H1 (cell line): Measurements from ENCODE around the gene ZBTB20. TPM values are rescaled to one million over a fixed set of nuclear protein-coding genes. Genes with fewer than 3 reads are reported as not detected.

ENCODE experiments used
- TBP ChIP-seq: IDR thresholded peaks from 2 replicates; pipeline ENCODE4 v1.6.1; 2011; ENCODE audit warnings: low read depth, low read length, improper control_type of control experiment
- TCF12 ChIP-seq: IDR thresholded peaks from 2 replicates; pipeline ENCODE4 v1.6.1; 2011; ENCODE audit warnings: low read depth, mild to moderate bottlenecking, low read length
- ZNF274 ChIP-seq: IDR thresholded peaks from 2 replicates; pipeline ENCODE4 v1.7.0; 2012; ENCODE audit warnings: low read length, borderline replicate concordance; ENCODE audit errors: extremely low read depth
- polyA plus RNA-seq, 7 experiments: library from polyadenylated mRNA; depleted of rRNA in 3 of 7; stranded (reverse) in 5 of 7; unstranded in 2 of 7; fragments of >200 nt in 5 of 7; fragments of 200-250 nt in 2 of 7; gene quantifications; 1 replicate in 5 of 7; 2 replicates in 1 of 7; 4 replicates in 1 of 7; pipeline versions ENCODE4 v1.2.1 to v1.2.3, GENCODE V29; 2011 to 2013; ENCODE audit warnings: missing spikeins in 2 of 7, mixed read lengths in 2 of 7
- total RNA-seq: library from RNA; stranded (reverse); fragmentation: NEBNext Ultra II Directional; extraction: Animal tissue kit (Norgen Biotek cat#: 25700); gene quantifications from 2 replicates; pipeline ENCODE4 v1.2.1, GENCODE V29; 2021
- TF ChIP-seq, protein P1 (sequence below): IDR thresholded peaks from 2 replicates; pipeline ENCODE4 v1.6.1; 2012; ENCODE audit warnings: low read length, inconsistent platforms
- TF ChIP-seq, protein P2 (sequence below): IDR thresholded peaks from 2 replicates; pipeline ENCODE4 v1.6.1; 2012; ENCODE audit warnings: inconsistent platforms

The ZBTB20 gene
- total and polyA plus RNA-seq, 2 of the 8 experiments (the other 6 are each of a cell fraction or from before 2014, with no cell fraction given), result 0.35 to 1.3 TPM

DNA sequence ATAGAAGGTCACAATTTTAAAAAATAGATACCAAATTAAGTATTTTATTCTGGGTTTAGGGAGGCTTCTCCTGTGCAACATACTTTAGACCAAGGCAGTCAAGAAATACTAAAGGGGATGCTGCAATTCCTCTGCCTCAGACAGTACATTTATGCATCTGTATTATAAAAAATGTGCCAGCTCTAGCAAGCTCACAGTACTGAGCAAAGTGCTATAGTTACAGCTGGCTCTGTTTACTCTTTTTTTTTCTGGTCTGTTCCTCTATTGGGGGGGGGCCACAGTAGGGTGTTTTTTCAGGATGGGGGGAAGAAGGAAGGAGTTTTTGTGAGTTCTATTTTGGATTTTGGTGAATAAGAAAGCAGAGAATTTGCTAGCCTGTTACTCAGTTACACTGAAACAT is 668.3 kb downstream of the ZBTB20 start (continued):
- TF ChIP-seq, protein P1, sequence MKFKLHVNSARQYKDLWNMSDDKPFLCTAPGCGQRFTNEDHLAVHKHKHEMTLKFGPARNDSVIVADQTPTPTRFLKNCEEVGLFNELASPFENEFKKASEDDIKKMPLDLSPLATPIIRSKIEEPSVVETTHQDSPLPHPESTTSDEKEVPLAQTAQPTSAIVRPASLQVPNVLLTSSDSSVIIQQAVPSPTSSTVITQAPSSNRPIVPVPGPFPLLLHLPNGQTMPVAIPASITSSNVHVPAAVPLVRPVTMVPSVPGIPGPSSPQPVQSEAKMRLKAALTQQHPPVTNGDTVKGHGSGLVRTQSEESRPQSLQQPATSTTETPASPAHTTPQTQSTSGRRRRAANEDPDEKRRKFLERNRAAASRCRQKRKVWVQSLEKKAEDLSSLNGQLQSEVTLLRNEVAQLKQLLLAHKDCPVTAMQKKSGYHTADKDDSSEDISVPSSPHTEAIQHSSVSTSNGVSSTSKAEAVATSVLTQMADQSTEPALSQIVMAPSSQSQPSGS, result no peak
- TF ChIP-seq, protein P2, sequence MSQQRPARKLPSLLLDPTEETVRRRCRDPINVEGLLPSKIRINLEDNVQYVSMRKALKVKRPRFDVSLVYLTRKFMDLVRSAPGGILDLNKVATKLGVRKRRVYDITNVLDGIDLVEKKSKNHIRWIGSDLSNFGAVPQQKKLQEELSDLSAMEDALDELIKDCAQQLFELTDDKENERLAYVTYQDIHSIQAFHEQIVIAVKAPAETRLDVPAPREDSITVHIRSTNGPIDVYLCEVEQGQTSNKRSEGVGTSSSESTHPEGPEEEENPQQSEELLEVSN, result no peak
- no peak for TF ChIP-seq TBP
- TF ChIP-seq TCF12, result no peak
- no peak for TF ChIP-seq ZNF274
